ENCODE data around the gene OR52B2. TPM values are rescaled to one million over a fixed set of nuclear protein-coding genes. Genes with fewer than 3 reads are reported as not detected.
"Not testable (repeated sequence)": the region's sequence is repeated elsewhere in the genome, so short reads cannot be mapped to it uniquely, and the experiment has no call there.

Gene OR52B2
- total and polyA plus RNA-seq, 4 donors = 0.33 TPM; not detected in 3

GRCh38 chr11:6151117-6151516, 19.0 kb downstream of the OR52B2 start:
- Histone ChIP-seq H3K4me3 (ENCODE audit: low read depth in 1 of 3, low read length in 3 of 3) (no peak overlapping the region), H3K4me1 (ENCODE audit: control insufficient read depth in 4 of 4, insufficient read depth in 4 of 4, low read length in 3 of 4) (no peaks in the 10 kb centered on the region), H3K27me3 (ENCODE audit: control insufficient read depth in 4 of 4, insufficient read depth in 4 of 4, low read length in 3 of 4) (no peaks in the 10 kb centered on the region), H3K9me3 (ENCODE audit: control insufficient read depth in 4 of 4, low read length in 3 of 4) (no peaks in the 10 kb centered on the region), H3K27ac (ENCODE audit: low read depth in 1 of 2, low read length in 2 of 2) (no peak overlapping the region), H3K9ac (ENCODE audit: low read depth in 1 of 2, low read length in 2 of 2) (no peak overlapping the region), H3K36me3 (ENCODE audit: control insufficient read depth in 4 of 4, insufficient read depth in 3 of 4, low read depth in 1 of 4, low read length in 3 of 4) (no peaks in the 10 kb centered on the region)
- no peak for DNase-seq (ENCODE audit: low spot score)
- TF ChIP-seq REST (IDR thresholded peaks at IDR 0.05) = no peak
- WGBS = 60% methylated on average over 1 of the region's 1 CpG

GRCh38 chr11:6143737-6144136, 26.4 kb downstream of the OR52B2 start:
- DNase-seq (ENCODE audit: low spot score); H3K4me1 ChIP-seq (ENCODE audit: control insufficient read depth in 4 of 4, insufficient read depth in 4 of 4, low read length in 3 of 4); H3K9ac ChIP-seq (ENCODE audit: low read depth in 1 of 2, low read length in 2 of 2); H3K27ac ChIP-seq (ENCODE audit: low read depth in 1 of 2, low read length in 2 of 2); H3K4me3 ChIP-seq (ENCODE audit: low read depth in 1 of 3, low read length in 3 of 3); H3K27me3 ChIP-seq (ENCODE audit: control insufficient read depth in 4 of 4, insufficient read depth in 4 of 4, low read length in 3 of 4); H3K36me3 ChIP-seq (ENCODE audit: control insufficient read depth in 4 of 4, insufficient read depth in 3 of 4, low read depth in 1 of 4, low read length in 3 of 4); H3K9me3 ChIP-seq (ENCODE audit: control insufficient read depth in 4 of 4, low read length in 3 of 4): not testable (repeated sequence)
- WGBS = 61% methylated on average over 12 of the region's 21 CpGs

- no peaks in the 10 kb centered on the region for H3K9me3 ChIP-seq (ENCODE audit: control insufficient read depth in 4 of 4, low read length in 3 of 4)
- TF ChIP-seq EGR1 (IDR thresholded peaks at IDR 0.05; ENCODE audit: low read depth in 2 of 2) (no peak), GABPA (IDR thresholded peaks at IDR 0.05 in 1 of 2, conservative IDR thresholded peaks at IDR 0.05 in 1 of 2) (no peak), FOXA2 (IDR thresholded peaks at IDR 0.05) (no peak), HNF4A (conservative IDR thresholded peaks at IDR 0.05) (no peak), TAF1 (conservative IDR thresholded peaks at IDR 0.05) (no peak), REST (IDR thresholded peaks at IDR 0.05) (no peak), MAX (IDR thresholded peaks at IDR 0.05) (no peak), ZBTB33 (IDR thresholded peaks at IDR 0.05) (no peak)
- no peaks in the 10 kb centered on the region for H3K4me1 ChIP-seq (ENCODE audit: control insufficient read depth in 4 of 4, insufficient read depth in 4 of 4, low read length in 3 of 4)
- H3K27ac ChIP-seq (ENCODE audit: low read depth in 1 of 2, low read length in 2 of 2) = no peak overlapping the region
- no peak overlapping the region for H3K9ac ChIP-seq (ENCODE audit: low read depth in 1 of 2, low read length in 2 of 2)
- peaks cover 0 to 3% (median 0%) of the 10 kb centered on the region in 4 donors for H3K27me3 ChIP-seq (ENCODE audit: control insufficient read depth in 4 of 4, insufficient read depth in 4 of 4, low read length in 3 of 4)
- no peak for DNase-seq (ENCODE audit: low spot score)
- H3K36me3 ChIP-seq (ENCODE audit: control insufficient read depth in 4 of 4, insufficient read depth in 3 of 4, low read depth in 1 of 4, low read length in 3 of 4) = no peaks in the 10 kb centered on the region
- no peak overlapping the region for H3K4me3 ChIP-seq (ENCODE audit: low read depth in 1 of 3, low read length in 3 of 3)
Measured at GRCh38 chr11:6142936-6143335, 27.2 kb downstream of the OR52B2 start.

- H3K9ac ChIP-seq (ENCODE audit: low read depth in 1 of 2, low read length in 2 of 2); H3K4me1 ChIP-seq (ENCODE audit: control insufficient read depth in 4 of 4, insufficient read depth in 4 of 4, low read length in 3 of 4); H3K4me3 ChIP-seq (ENCODE audit: low read depth in 1 of 3, low read length in 3 of 3); H3K9me3 ChIP-seq (ENCODE audit: control insufficient read depth in 4 of 4, low read length in 3 of 4); H3K36me3 ChIP-seq (ENCODE audit: control insufficient read depth in 4 of 4, insufficient read depth in 3 of 4, low read depth in 1 of 4, low read length in 3 of 4); DNase-seq (ENCODE audit: low spot score); H3K27ac ChIP-seq (ENCODE audit: low read depth in 1 of 2, low read length in 2 of 2); H3K27me3 ChIP-seq (ENCODE audit: control insufficient read depth in 4 of 4, insufficient read depth in 4 of 4, low read length in 3 of 4): not testable (repeated sequence)
- 49% methylated on average over 2 of the region's 2 CpGs for WGBS
Measured at GRCh38 chr11:6135936-6136335, 34.2 kb downstream of the OR52B2 start.
